ACC112 (cell line): ENCODE measurements around the gene SULT1C4.
A peak's percentile ranks its signal among the peaks of the same experiment; 100 is the strongest.

Experiments used
- H2AFZ ChIP-seq: fragments of 200-600 bp; sonication (generic); one replicate; pipeline ENCODE4 v1.6.0; 2017; ENCODE audit warnings: antibody characterized with exemption, low read length; ENCODE audit not compliant: unreplicated experiment
- H3K27ac ChIP-seq: fragments of 200-600 bp; sonication (generic); 2 replicates; pipeline ENCODE4 v1.5.1; 2014; ENCODE audit warnings: low read depth, mild to moderate bottlenecking, antibody characterized with exemption, low read length, moderate library complexity
- H3K27me3 ChIP-seq: fragments of 200-600 bp; sonication (generic); 2 replicates; pipeline ENCODE4 v1.6.1; 2014; ENCODE audit warnings: mild to moderate bottlenecking, antibody characterized with exemption, low read length, moderate library complexity, mixed read lengths; ENCODE audit not compliant: insufficient read depth
- H3K36me3 ChIP-seq: fragments of 200-600 bp; sonication (generic); 2 replicates; pipeline ENCODE4 v1.6.1; 2016; ENCODE audit warnings: mild to moderate bottlenecking, antibody characterized with exemption, low read length, moderate library complexity, mixed read lengths; ENCODE audit not compliant: insufficient read depth
- H3K4me1 ChIP-seq: fragments of 200-600 bp; sonication (generic); one replicate; pipeline ENCODE4 v1.6.1; 2016; ENCODE audit warnings: low read length, mixed read lengths; ENCODE audit not compliant: insufficient read depth, unreplicated experiment, control insufficient read depth
- H3K4me3 ChIP-seq: fragments of 200-600 bp; sonication (generic); 2 replicates; pipeline ENCODE4 v1.5.1; 2014; ENCODE audit warnings: mild to moderate bottlenecking, low read depth, low read length
- H3K79me2 ChIP-seq: fragments of 200-600 bp; sonication (generic); one replicate; pipeline ENCODE4 v1.6.0; 2016; ENCODE audit warnings: low read length; ENCODE audit not compliant: control insufficient read depth, unreplicated experiment, insufficient read depth

The SULT1C4 gene

DNA sequence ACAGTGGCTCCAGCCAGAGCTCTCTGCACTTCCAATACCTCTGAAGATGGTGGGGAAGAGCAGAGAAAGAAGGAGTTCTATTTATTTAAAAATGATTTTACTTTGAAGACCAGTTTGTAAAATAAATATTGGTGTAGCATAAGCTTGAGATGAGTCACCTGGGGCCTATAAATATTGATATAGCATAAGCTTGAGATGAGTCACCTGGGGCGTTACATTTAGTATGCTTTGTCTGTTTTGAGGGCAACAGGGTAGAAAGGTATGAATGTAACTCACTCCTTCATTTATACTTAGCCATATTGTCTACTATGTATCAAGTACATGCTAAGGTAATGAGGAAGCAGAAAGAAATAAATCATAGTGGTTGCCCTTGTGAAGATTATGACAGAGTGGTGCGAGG is 7.7 kb upstream of the SULT1C4 start:
- no peaks in the 10 kb centered on the region for H3K27me3 ChIP-seq
- H2AFZ ChIP-seq, result no peak overlapping the region
- peaks cover 3% of the 10 kb centered on the region; the same call in 1 of the 2 replicates for H3K36me3 ChIP-seq
- no peak overlapping the region for H3K4me3 ChIP-seq
- H3K4me1 ChIP-seq, result peaks cover 5% of the 10 kb centered on the region
- no peak overlapping the region for H3K27ac ChIP-seq
- H3K79me2 ChIP-seq, result no peaks in the 10 kb centered on the region

DNA sequence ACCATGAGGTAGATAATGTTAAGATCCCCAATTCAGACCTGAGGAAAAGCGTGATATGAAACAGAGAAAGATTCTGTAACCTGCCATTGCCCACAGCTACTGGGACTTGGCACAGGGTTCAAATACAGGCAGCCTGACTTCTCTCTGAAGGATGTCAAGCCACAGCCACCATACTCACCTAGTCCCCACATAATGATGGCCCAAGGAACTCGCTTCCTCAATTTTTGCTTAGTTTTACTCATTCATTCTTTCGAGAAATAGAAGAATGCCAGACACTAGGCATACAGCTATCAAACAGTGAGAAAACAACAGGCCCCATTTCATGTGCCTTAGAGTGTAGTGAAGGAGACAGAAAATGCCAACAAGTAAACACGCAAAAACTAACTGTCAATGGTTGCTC is 980 bp upstream of the SULT1C4 start:
- no peak overlapping the region for H3K4me3 ChIP-seq
- H3K27ac ChIP-seq, result no peak overlapping the region
- peaks cover 8% of the 10 kb centered on the region for H3K4me1 ChIP-seq
- no peak overlapping the region for H2AFZ ChIP-seq
- H3K36me3 ChIP-seq, result no peaks in the 10 kb centered on the region
- no peaks in the 10 kb centered on the region for H3K27me3 ChIP-seq
- H3K79me2 ChIP-seq, result no peaks in the 10 kb centered on the region

DNA sequence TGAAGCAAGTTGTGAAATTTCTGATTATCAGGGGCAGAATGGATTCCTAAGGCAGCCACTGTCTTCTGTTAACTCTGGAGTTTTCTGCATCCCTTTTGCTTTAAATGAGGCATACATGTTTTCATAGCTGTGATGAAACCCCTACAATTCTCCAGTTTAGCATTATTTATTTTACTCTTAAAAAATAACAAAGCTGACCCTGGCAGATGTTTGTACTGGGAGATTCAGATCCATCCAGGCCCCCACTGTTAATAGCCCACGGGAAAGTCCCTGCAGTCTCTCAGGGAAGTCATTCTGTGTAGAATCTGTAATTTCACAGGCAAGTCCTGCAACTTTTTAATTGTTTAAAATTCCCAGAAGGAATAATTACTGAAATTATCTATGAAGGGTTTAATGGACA is 353 bp upstream of the SULT1C4 start:
- Histone ChIP-seq H3K27ac (no peak overlapping the region), H3K4me3 (no peak overlapping the region), H2AFZ (peak overlapping the region; percentile 52)

DNA sequence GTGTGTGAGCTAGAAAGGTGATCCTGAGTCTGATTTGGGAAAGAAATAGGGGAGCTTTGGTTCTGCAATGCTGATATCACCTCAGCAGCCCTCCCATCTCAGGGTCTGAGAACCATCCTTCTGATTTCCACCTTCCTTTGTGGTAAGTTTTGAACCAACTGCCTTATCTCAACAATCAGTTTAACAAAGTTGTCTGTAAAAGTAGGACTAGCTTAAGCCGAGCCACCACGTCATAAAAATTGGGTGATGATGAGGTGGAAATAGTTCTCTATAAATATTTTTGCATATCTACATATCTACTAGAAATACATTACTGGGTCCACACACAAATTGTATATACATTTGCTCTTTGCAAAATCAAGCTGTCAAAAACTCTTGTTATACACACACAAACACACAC is 1.1 kb downstream of the SULT1C4 start:
- Histone ChIP-seq H3K27me3 (no peaks in the 10 kb centered on the region), H3K27ac (no peak overlapping the region), H3K4me1 (peaks cover 8% of the 10 kb centered on the region), H3K79me2 (no peaks in the 10 kb centered on the region), H3K36me3 (no peaks in the 10 kb centered on the region), H2AFZ (no peak overlapping the region), H3K4me3 (no peak overlapping the region)

More for the DNA sequence above, 353 bp upstream of the SULT1C4 start:
- Histone ChIP-seq H3K27me3 (no peaks in the 10 kb centered on the region), H3K79me2 (no peaks in the 10 kb centered on the region), H3K36me3 (no peaks in the 10 kb centered on the region), H3K4me1 (peaks cover 8% of the 10 kb centered on the region)

DNA sequence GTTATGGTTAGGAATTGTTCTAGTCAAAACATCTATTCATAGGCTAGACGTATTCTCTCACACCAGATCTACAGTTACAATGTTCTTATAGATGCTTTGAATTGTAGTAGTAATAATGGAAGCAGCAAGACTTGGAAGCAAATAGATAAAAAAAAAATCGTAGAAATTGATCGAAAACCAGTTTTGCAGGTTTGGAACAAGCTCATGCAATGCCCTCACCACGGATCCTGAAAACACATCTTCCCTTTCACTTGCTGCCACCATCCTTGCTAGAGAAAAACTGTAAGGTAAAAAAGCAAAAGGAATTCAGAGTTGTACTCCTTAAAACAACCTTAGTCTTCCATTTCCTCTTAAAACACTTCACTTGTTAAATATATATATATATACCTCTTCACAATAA is 4.4 kb downstream of the SULT1C4 start:
- Histone ChIP-seq H3K27ac (no peak overlapping the region), H2AFZ (no peak overlapping the region), H3K4me3 (no peak overlapping the region), H3K27me3 (no peaks in the 10 kb centered on the region), H3K36me3 (no peaks in the 10 kb centered on the region), H3K4me1 (peaks cover 6% of the 10 kb centered on the region), H3K79me2 (no peaks in the 10 kb centered on the region)

DNA sequence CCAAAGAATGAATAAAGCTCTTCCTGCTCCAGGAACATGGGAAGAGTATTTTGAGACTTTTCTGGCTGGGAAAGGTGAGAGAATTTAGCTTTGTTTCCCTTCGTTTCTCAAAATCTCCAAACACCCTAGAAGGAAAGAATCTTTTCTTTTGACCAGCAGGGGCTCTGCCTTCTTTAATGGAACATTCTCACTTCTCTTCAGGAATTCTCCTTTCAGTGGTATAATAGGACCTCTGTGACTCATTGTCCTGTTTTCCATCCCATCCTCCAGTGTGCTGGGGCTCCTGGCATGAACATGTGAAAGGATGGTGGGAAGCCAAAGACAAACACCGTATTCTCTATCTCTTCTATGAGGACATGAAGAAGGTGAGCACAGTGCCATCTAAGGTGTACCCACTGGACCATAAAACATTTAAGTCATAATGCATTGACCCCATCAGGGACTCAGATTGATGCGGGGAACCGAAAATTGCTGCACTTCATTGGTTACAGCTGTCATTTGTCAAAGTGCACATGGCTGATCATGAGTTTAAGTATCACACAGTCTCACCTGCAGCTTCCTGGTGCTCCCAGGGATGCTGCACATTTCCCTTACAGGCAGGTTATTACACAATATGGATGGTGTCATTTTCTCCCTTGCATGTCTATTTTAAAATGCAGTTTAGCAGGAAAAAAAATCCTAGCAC is 5.5 kb downstream of the SULT1C4 start:
- Histone ChIP-seq H3K4me1 (no peaks in the 10 kb centered on the region), H3K27ac (no peak overlapping the region), H3K27me3 (no peaks in the 10 kb centered on the region), H3K4me3 (no peak overlapping the region), H3K79me2 (no peaks in the 10 kb centered on the region), H2AFZ (no peak overlapping the region), H3K36me3 (no peaks in the 10 kb centered on the region)

DNA sequence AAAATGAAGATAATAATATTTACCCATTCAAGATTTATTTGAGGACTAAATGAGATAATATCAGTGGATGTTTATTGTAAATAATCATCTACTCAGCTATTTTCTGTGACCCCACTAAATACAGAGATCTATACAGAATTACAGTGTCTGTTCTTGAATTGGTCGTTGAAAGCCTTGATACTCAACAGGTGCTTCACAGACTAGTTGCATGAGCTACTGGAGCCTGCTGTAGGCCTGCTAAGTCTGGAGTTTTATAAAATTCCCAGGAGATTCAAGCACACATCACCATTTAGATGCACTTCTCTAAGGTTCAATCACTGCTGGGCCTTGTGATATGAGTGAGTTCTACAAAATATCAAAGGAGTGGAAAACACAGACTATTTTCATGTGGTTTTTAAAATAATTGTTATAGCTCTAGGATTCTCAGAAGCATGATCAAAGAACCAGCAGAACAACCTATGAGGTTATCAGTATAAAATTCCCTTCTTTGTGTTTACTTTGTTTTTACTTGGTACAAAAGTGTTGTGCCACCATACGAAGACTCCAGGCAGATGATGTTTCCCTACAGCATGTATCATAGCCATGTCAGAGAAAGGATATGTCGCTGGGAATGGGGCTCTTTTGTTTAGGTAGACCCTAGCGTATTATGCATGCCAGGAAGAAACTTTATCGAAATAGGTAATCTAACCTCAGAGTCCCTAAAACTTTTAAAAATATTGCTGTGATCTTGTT is 7.1 kb downstream of the SULT1C4 start:
- Histone ChIP-seq H3K27me3 (no peaks in the 10 kb centered on the region), H3K4me3 (no peak overlapping the region), H3K27ac (no peak overlapping the region), H3K79me2 (no peaks in the 10 kb centered on the region), H3K4me1 (no peaks in the 10 kb centered on the region), H3K36me3 (no peaks in the 10 kb centered on the region), H2AFZ (no peak overlapping the region)

DNA sequence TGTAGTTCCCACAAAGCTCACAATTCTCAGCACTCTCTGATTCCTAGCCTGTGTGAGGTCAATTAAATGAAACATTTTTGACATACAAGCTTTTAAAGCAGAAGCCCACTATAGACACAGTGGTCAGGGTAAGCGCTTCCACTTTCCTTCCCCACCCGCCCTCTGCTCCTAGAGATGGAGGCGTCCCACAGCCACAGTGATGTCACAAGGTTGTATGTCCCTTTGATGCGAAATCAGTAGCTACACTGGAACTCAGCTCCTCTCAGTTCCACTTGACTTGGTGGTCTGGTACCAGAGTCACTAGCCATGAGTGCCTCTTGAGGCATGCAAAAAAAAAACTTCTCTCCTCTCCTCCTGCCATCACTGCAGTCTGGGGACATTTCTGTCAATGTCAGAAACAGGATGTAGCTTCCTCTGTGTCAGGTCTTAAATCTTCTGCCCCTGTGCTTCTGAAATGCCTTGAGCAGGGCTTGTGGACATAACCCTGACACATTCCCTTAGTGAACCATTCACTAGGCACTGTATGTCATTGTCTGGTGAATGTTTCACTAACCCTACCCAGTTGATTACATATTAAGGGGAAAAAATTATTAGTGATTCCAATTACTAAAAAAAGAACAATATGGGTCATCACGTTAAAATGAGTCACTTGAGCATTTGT is 7.8 kb downstream of the SULT1C4 start:
- Histone ChIP-seq H3K27me3 (no peaks in the 10 kb centered on the region), H2AFZ (no peak overlapping the region), H3K27ac (no peak overlapping the region), H3K4me1 (no peaks in the 10 kb centered on the region), H3K79me2 (no peaks in the 10 kb centered on the region), H3K4me3 (no peak overlapping the region), H3K36me3 (no peaks in the 10 kb centered on the region)

DNA sequence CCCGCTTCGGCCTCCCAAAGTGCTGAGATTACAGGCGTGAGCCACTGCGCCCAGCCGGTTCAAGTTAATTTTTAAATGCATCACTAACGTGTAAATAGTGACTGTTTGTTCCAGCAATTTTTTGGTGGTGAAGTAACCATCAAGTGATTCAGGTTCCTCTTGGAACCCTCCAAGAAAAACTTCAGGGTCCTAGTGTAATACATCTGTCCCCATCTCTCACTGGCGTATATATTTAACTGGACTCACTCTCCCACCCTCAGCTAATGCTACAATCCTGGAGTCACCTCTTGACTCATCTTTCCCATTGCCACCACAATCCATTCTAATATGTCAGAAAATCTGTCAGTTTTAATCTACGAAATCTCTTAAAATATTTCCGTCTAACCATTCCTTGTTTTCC is 10.3 kb downstream of the SULT1C4 start:
- no peak overlapping the region for H2AFZ ChIP-seq
- H3K79me2 ChIP-seq, result no peaks in the 10 kb centered on the region
- H3K27me3 ChIP-seq, result no peaks in the 10 kb centered on the region
- no peak overlapping the region for H3K27ac ChIP-seq
- H3K36me3 ChIP-seq, result no peaks in the 10 kb centered on the region
- no peak overlapping the region for H3K4me3 ChIP-seq
- no peaks in the 10 kb centered on the region for H3K4me1 ChIP-seq

DNA sequence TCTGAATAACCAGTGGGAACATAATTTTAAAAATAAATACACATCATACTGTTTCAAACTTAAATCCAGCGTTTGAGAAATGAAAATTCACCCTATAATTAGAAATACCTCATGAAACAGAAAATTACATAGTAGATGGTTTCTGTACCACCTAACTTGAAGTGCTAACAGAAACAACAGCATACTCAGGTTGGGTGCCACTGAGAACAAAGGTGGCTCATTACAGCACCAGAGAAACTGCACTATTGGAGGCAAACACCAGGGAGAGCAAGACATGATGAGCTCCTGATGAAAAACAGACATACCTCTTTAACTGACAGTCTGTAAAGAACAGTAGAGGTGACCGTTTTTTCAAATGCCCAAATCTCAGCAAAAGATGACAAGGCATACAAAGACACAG is 12.6 kb downstream of the SULT1C4 start:
- no peaks in the 10 kb centered on the region for H3K27me3 ChIP-seq
- no peaks in the 10 kb centered on the region for H3K36me3 ChIP-seq
- H3K4me3 ChIP-seq, result no peak overlapping the region
- no peak overlapping the region for H3K27ac ChIP-seq
- H3K79me2 ChIP-seq, result no peaks in the 10 kb centered on the region
- no peak overlapping the region for H2AFZ ChIP-seq
- no peaks in the 10 kb centered on the region for H3K4me1 ChIP-seq

DNA sequence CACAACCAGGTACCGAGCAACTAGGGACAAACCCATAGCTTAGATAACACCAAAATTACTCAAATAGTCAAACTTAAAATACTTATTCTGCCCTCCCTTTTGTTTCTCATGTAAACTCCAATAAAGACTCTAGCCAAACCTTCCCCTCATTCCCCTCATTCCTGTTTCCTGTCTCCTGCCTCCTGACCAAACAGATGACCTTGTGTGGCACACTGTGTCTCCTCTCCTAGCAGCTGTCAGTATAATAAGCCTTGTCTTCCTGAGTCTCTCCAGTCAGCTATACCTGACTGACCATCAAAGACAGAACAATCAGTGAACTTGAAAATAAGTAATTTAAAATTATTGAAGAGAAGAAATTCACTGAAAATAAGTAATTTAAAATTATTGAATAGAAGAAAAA is 14.3 kb downstream of the SULT1C4 start:
- Histone ChIP-seq H3K4me3 (no peak overlapping the region), H3K36me3 (no peaks in the 10 kb centered on the region), H3K27me3 (no peaks in the 10 kb centered on the region), H3K27ac (no peak overlapping the region), H2AFZ (no peak overlapping the region), H3K79me2 (no peaks in the 10 kb centered on the region), H3K4me1 (no peaks in the 10 kb centered on the region)
